Stimulated activated naive CD4-positive, alpha-beta T cell treated with Interleukin-2 at 50 U/mL for 16 hours (primary cell): ENCODE data around the gene CALML4.
"Not testable (repeated sequence)": the region's sequence is repeated elsewhere in the genome, so short reads cannot be mapped to it uniquely, and the experiment has no call there.

Source experiments
- DNase-seq: peaks from one replicate; lab custom pipeline; 2025; lab: John Stamatoyannopoulos, UW

CALML4 gene

GRCh38 chr15:68208136-68208535 lies 3.0 kb upstream of the CALML4 start:
- DNase-seq, result no peak

DNA sequence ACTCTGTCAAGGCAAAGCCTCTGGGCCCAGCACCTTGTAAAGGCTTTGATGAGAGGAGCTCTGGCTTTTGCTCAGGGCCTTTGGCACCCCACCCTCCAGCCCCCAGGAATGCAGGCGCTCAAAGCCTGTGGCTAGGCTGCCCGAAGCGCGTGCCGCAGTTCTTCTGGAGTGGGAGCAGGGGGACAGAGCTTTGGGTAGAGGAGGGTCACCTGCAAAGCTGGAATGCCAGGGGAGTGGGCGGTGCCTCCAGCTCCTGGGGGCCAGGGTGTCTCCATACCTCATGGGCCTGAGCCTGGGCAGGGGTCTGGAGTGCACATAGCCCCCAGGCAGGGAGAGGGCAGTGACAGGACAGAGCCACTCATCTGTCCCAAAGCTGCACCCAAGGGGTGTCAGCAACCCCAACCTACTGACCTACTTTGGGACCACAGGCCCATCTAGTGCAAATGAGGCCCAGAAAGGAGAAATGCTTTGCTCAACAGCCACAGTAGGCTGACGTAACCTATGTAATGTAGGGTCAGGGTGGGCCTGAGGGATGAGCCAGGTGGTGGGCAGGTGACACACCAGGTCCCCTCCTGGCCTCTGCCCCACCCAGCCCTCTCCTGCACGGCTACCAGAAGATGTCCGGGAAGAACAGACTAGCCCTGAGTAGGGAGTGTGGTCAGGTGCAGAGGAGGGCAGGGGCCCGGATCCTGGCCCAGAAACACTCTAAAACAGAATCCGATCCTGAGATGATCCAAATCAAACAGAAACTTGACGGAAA lies 2.2 kb upstream of the CALML4 start:
- no peak for DNase-seq

DNA sequence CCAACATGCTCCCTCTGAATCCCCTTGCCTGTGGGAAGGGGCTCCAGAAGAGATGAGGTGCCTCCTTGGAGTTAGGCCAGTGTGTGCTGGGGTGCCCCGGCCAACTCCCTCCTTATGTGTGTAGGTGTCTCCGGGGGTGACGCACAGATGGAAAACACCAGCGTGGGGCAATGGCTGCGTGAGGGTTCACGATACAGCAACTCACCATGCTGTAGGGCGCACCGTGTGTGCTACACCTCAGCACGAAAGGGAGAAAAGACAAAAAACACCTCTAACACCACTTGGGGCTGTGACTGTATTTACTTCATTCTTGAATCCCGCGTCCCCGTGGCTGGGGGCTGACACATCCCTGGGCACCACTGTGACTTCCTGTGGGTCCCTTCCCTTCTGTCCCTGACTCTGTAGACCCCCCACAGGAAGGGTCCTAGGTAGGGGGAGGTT lies 1.6 kb upstream of the CALML4 start:
- DNase-seq, result no peak

DNA sequence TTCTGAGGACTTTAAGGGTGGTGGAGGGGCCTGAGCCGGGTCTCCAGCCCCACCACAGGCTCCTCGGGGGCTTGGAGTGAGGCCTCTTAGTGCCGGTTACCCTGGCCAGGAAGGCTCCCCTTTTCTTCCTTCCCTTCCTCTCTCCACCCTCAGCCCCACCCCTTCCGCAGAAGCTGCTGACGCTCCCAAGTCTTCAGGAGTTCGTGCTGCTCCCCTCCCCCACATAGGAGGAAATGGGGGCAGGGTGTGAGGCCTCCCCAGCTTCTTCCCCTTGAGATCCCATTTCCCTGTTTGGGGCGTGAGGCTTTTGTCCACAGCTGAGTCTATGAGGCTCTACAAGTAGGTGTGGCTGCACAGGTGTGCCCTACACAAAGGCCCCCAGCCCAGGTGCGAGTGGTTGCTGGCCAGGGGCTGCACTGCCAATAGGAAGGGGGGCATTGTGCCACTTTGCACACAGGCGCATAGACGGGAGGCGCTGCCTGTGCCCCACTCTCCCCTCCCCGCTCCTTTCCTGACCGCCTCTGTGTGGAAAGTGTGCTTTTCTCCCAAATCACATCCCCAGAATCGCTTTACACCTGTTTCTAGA lies 915 bp upstream of the CALML4 start:
- no peak for DNase-seq

GRCh38 chr15:68205558-68205944 lies 419 bp upstream of the CALML4 start:
- no peak for DNase-seq

- no peak for DNase-seq
Observed at GRCh38 chr15:68204361-68204760, 771 bp downstream of the CALML4 start.

GRCh38 chr15:68203956-68204355 lies 1.2 kb downstream of the CALML4 start:
- DNase-seq, result no peak

GRCh38 chr15:68203486-68203885 lies 1.6 kb downstream of the CALML4 start:
- no peak for DNase-seq

GRCh38 chr15:68202994-68203393 lies 2.1 kb downstream of the CALML4 start:
- not testable (repeated sequence) for DNase-seq

DNA sequence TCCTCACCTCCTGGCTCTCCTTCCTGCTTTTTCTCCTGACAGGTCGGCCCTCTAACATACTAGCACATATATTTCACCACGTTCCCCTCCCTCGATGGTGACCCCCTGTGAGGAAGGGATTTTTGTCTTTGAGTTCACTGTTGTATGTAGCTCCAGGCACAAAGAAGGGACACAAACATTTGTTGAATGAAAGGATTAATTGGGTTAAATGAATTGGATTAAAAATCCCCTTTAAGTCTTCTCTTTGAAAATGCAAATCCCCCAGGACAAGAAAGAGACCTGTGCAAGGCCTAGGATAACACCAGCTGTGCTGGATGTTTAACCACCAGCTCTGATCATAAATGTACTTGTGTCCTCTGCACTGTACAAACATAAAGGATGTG lies 3.3 kb downstream of the CALML4 start:
- DNase-seq, result no peak

- DNase-seq, result no peak
Observed at GRCh38 chr15:68201153-68201878, 3.8 kb downstream of the CALML4 start.

- DNase-seq, result no peak
Observed at GRCh38 chr15:68200016-68200861, 4.9 kb downstream of the CALML4 start.

DNA sequence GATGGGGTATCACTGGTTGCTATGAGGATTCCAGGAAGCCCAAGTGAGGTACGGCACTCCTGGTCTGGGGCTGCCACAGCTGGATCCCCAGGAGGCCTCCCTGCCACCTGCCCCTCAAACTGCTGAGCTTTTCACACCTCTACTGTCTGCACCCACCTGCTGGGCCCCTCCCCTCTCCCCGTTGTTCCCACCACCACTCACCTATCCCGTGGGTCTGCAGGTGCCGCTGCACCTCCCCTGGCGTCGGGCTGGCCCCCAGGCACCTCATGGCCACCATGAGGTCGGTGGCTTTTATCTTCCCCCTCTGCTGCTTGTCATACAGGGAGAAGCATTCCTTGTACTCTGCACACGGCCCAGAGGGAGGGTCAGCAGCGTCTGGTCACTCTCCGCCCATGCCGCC lies 5.8 kb downstream of the CALML4 start:
- DNase-seq, result no peak

DNA sequence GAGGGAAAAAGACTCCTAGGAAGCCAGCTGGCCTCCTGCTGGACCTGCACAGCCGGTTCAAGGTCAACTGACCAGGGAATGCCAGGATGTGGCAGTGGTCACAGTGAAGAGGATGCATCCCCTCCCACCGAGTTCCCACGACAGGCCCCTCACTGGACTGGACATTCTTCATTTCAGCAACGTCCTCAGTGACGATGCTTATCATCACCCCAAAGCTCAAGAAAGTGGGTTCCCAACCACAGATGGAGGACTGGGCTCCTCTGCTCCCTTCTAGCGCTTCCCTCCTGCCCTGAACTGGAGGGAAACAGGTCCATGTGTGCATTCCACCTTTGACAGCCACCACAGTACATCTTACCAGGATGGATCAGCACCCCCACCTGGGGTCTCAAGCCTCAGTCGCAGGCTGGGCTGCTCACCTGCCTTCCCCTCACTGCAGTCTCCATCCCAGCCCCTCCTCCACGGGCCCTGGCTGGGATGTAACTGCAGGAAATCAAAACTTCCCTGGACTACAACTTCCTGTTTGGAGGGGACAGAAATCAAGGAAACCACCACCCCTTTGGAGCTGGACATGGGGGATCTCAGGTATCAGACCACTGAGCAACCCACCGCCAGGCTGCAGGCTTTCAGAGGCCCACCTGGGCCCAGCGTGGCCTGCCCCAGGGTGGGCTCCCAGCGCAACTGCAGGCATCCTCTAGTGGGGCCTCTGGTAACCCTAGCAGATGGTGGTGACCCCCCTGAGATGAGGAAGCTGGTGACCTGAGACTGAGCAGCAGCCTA lies 7.3 kb downstream of the CALML4 start:
- DNase-seq, result no peak

DNA sequence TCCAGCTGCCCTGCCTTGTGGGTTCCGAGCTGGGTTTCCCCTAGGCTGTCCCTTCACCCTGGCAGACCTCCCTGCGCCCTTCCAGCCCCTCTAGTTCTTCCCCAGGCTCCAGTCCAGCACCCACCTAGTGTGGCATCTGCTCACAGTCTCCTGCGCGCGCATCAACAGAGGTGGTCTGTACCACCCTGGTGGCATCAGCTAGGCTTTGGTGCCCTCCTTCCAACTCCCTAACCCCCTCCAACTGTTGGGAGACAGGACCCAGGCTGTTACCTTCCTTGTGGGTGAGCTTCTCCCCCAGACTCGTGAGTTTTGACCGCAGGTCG lies 8.0 kb downstream of the CALML4 start:
- no peak for DNase-seq

DNA sequence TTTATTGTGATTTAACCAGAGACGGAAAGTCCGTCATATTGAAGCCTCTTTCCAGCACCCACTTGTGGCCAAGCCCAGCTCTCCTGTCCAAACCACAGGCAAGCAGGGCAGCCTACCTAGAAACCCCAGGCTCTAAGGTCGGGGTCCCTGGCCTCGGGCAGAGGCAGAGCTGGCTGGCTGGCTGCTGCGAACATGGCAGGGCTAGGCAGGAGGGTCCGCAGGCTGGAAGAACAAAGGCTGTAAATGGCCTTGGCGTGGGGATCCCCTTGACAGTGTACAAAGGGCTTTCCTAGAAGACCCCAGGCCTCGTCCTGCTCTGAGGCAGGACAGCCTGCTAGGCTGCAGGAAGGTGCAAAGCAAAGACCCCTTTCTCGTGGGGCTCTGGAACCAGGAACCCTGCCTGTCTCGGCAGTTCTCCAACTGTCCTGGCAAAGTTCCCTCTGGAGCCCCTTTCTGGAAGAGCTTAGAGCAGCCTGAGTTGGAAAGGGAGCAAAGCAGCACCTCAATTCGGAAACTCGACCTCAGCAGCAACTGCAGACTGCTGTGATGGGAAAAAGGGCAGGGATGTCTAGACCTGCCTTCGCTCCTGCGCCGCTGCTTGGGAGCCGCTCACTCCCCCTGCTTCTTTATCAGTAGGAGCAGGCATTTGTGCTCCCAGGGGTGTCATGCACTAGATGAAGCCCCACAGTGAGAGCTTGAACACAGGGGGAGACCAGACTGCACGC lies 8.5 kb downstream of the CALML4 start:
- no peak for DNase-seq

GRCh38 chr15:68195336-68196112 lies 9.6 kb downstream of the CALML4 start:
- no peak for DNase-seq

- DNase-seq, result no peak
Observed at GRCh38 chr15:68192804-68193486, 12.2 kb downstream of the CALML4 start.

- DNase-seq, result no peak
Observed at GRCh38 chr15:68192117-68192516, 13.0 kb downstream of the CALML4 start.

DNA sequence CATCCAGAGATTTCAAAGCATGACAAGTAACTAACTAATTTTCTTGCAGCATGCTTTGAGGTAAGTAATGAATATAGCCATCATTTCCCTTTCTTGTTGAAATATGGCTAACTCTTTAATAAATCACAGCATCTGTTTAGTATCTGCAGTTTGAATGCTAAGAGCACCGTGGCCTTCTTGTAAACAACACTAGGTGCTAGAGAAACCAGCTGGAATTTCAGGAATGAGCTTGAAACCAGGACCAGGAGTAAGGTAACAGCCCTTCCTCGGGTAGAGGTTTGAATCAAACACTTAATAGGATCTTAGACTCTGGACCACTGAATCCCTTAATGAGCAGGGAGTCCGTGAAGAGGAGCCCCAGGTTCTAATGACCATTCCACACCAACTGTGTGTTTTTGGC lies 13.6 kb downstream of the CALML4 start:
- DNase-seq, result no peak
